GM12891 (cell line): ENCODE data around the gene CTNNA3.

Experiments
- PAX5 ChIP-seq: IDR thresholded peaks from 2 replicates; pipeline ENCODE4 v1.6.1; 2011; ENCODE audit warnings: low read length, moderate library complexity, mild to moderate bottlenecking; ENCODE audit not compliant: insufficient read depth, severe bottlenecking
- POLR2A ChIP-seq: IDR thresholded peaks from 2 replicates; pipeline ENCODE4 v1.6.1; 2011; ENCODE audit warnings: low read depth, low read length, control low read depth
- POLR2AphosphoS5 ChIP-seq: IDR thresholded peaks from 2 replicates; pipeline ENCODE4 v1.6.1; 2011; ENCODE audit warnings: low read depth, low read length, control low read depth
- SPI1 ChIP-seq: IDR thresholded peaks from 2 replicates; pipeline ENCODE4 v1.6.1; 2011; ENCODE audit warnings: low read depth, low read length, control low read depth
- TAF1 ChIP-seq: IDR thresholded peaks from 2 replicates; pipeline ENCODE4 v1.6.1; 2011; ENCODE audit warnings: low read depth, low read length, control low read depth

GRCh38 chr10:66882271-66882670 lies 813.7 kb downstream of the CTNNA3 start:
- TF ChIP-seq POLR2A: no peak
- no peak for TF ChIP-seq TAF1
- no peak for TF ChIP-seq POLR2AphosphoS5
- TF ChIP-seq PAX5: no peak
- no peak for TF ChIP-seq SPI1
